ENCODE measurements around the gene PLK3. TPM values are rescaled to one million over a fixed set of nuclear protein-coding genes. Genes with fewer than 3 reads are reported as not detected.

Gene PLK3
- total and polyA plus RNA-seq, 2 donors (not counting 3 experiments of a cell fraction or from before 2014, with no cell fraction given): 55.0 to 66.7 TPM

- Histone ChIP-seq H3K27me3 (ENCODE audit: control insufficient read depth in 2 of 2, insufficient read depth in 2 of 2, low read length in 2 of 2) (no peaks in the 10 kb centered on the region), H3K4me3 (replicated peaks in 1 of 3; ENCODE audit: insufficient read depth in 1 of 3, low read depth in 1 of 3, low read length in 3 of 3) (peak overlapping the region in 1 of 3 experiments; percentile 12), H2AFZ (ENCODE audit: low read depth, low read length) (peak overlapping the region; percentile 70), H3K79me2 (ENCODE audit: control insufficient read depth, insufficient read depth, low read length) (no peaks in the 10 kb centered on the region), H3K9me1 (replicated peaks; ENCODE audit: control insufficient read depth, extremely low read depth, insufficient read depth, low read length) (no peaks in the 10 kb centered on the region), H3K4me2 (ENCODE audit: insufficient read depth, low read length) (peak overlapping the region; percentile 43), H3K27ac (ENCODE audit: insufficient read depth, low read depth, low read length) (no peak overlapping the region), H3K36me3 (ENCODE audit: control insufficient read depth in 2 of 2, extremely low read depth in 1 of 2, insufficient read depth in 2 of 2, low read length in 2 of 2) (no peaks in the 10 kb centered on the region), H3K9ac (replicated peaks; ENCODE audit: extremely low read depth, insufficient read depth, low read length) (no peak overlapping the region), H3K4me1 (ENCODE audit: control insufficient read depth, extremely low read depth, insufficient read depth, low read length) (peaks cover 10% of the 10 kb centered on the region), H3K9me3 (replicated peaks; ENCODE audit: control insufficient read depth, insufficient read depth, low read length) (no peaks in the 10 kb centered on the region), H4K20me1 (replicated peaks; ENCODE audit: control insufficient read depth, extremely low read depth, insufficient read depth, low read length) (no peaks in the 10 kb centered on the region)
- CTCF ChIA-PET: interaction anchor here (1.2 to 1.9 kb wide), 4 partner anchors 10 to 225 kb away, joined by 4 to 5 read pairs (median 4); partner anchors contain the start of genes HECTD3, RNU5D-1 and RPS8
- dilution Hi-C loops (cut with MboI; ENCODE audit: extremely low pct_ligation_motif_present, low sequenced_read_pairs) (no loop called here), intact Hi-C loops (cut with micrococcal nuclease) (loop anchor here (1.0 kb wide), 2 partner anchors 34 to 227 kb away; partner anchors contain the start of gene UROD)
- POLR2A ChIA-PET: no interaction called here
- no TSS peak for BruUV-seq (replicated peaks)
- no peak for DNase-seq (ENCODE audit: low read depth, low spot score)
- FAIRE-seq: no peak
- TF ChIP-seq EZH2 (IDR thresholded peaks at IDR 0.05; ENCODE audit: borderline replicate concordance, low read depth, low read length, severe bottlenecking) (no peak), POLR2AphosphoS5 (IDR thresholded peaks at IDR 0.05; ENCODE audit: insufficient read depth, low read depth, low read length) (no peak), GATA2 (IDR thresholded peaks at IDR 0.05; ENCODE audit: insufficient read depth, insufficient read length, low read depth, low read length) (no peak), CTCF (IDR thresholded peaks at IDR 0.05; ENCODE audit: extremely low read depth in 1 of 2, insufficient read depth in 1 of 2, low read depth in 1 of 2, low read length in 2 of 2) (no peak), POLR2A (IDR thresholded peaks at IDR 0.05; ENCODE audit: low read depth, low read length) (no peak), MYC (IDR thresholded peaks at IDR 0.05; ENCODE audit: low read depth, low read length) (no peak), MAX (IDR thresholded peaks at IDR 0.05; ENCODE audit: insufficient read depth, insufficient read length) (no peak), FOS (IDR thresholded peaks at IDR 0.05; ENCODE audit: borderline replicate concordance, insufficient read depth, low read length) (no peak), JUN (IDR thresholded peaks at IDR 0.05; ENCODE audit: borderline replicate concordance, insufficient read depth, insufficient read length, low read depth) (no peak)
Observed at GRCh38 chr1:44785501-44786137, 14.6 kb upstream of the PLK3 start.
